HepG2 (cell line): ENCODE measurements around the gene ITGAX. TPM values are rescaled to one million over a fixed set of nuclear protein-coding genes. Genes with fewer than 3 reads are reported as not detected.

ENCODE experiments used
- ATAC-seq: fragments of 200-7000 bp; cut with Tn5 transposase; 3 replicates; pipeline ENCODE4 v1.9.1; 2020; ENCODE audit warnings: mild to moderate bottlenecking, moderate library complexity
- BruUV-seq: library from RNA; stranded (reverse); fragments of 400-500 nt; replicated peaks from 2 replicates; lab custom pipeline; 2021; lab: Mats Ljungman, UMichigan
- CTCF ChIA-PET: fragments of 300-600 bp; formaldehyde crosslinking; extraction: SDS; loops from one replicate; lab custom pipeline; 2021; ENCODE audit warnings: low total read pairs, inconsistent platforms, low intra/inter-chr PET ratio; lab: Yijun Ruan, JAX
- POLR2A ChIA-PET: fragments of 350-600 bp; sonication (Branson Sonifier 250); formaldehyde crosslinking; loops from one replicate; lab custom pipeline; 2020; ENCODE audit warnings: antibody characterized with exemption, inconsistent platforms; lab: Yijun Ruan, JAX
- DNase-seq: peaks from one replicate; pipeline ENCODE4 v3.0.0-alpha.2; 2015; ENCODE audit warnings: low spot score
- FAIRE-seq: peaks from 3 replicates; lab custom pipeline; 2011; peaks lifted over from hg19 to GRCh38; lab: Jason Lieb, UNC
- H2AFZ ChIP-seq: one replicate; pipeline ENCODE4 v1.6.1; 2011; ENCODE audit warnings: low read length, inconsistent platforms
- H3K27ac ChIP-seq: fragments of 300-600 bp; 3 replicates; pipeline ENCODE4 v1.8.0; 2011; ENCODE audit warnings: mixed run types, mild to moderate bottlenecking, mixed read lengths, low read length, inconsistent platforms; ENCODE audit not compliant: insufficient read depth; ENCODE audit errors: extremely low read length
- H3K27me3 ChIP-seq, 2 experiments: fragments of 200-600 bp in 1 of 2; 2 replicates in 1 of 2; 3 replicates in 1 of 2; pipeline versions ENCODE4 v1.6.0 to v1.8.0; 2011; ENCODE audit warnings: low read length in 2 of 2, mild to moderate bottlenecking in 2 of 2, moderate library complexity in 2 of 2, inconsistent platforms in 1 of 2; ENCODE audit not compliant: insufficient read depth in 2 of 2, control insufficient read depth in 1 of 2
- H3K36me3 ChIP-seq, 2 experiments: fragments of 200-600 bp in 1 of 2; replicated peaks in 1 of 2; 2 replicates in 1 of 2; 3 replicates in 1 of 2; pipeline versions ENCODE4 v1.5.1 to v1.8.0; 2011; ENCODE audit warnings: low read length in 2 of 2, inconsistent platforms in 1 of 2; ENCODE audit not compliant: insufficient read depth in 2 of 2, control insufficient read depth in 1 of 2
- H3K4me1 ChIP-seq: 2 replicates; pipeline ENCODE4 v1.5.1; 2012; ENCODE audit warnings: low read length, inconsistent platforms; ENCODE audit not compliant: insufficient read depth
- H3K4me2 ChIP-seq: 2 replicates; pipeline ENCODE4 v1.6.0; 2011; ENCODE audit warnings: low read depth, low read length, inconsistent platforms
- H3K4me3 ChIP-seq, 3 experiments: fragments of 200-600 bp in 1 of 3; sonication (generic), shearing (Covaris generic) in 1 of 3; replicated peaks in 1 of 3; 2 replicates each; pipeline ENCODE4 v1.5.1; 2011 to 2016; ENCODE audit warnings: low read length in 3 of 3, inconsistent platforms in 2 of 3, low read depth in 2 of 3, mild to moderate bottlenecking in 2 of 3, control low read depth in 1 of 3, mixed read lengths in 1 of 3; ENCODE audit not compliant: insufficient read depth in 1 of 3
- H3K79me2 ChIP-seq: one replicate; pipeline ENCODE4 v1.6.1; 2011; ENCODE audit warnings: low read length, inconsistent platforms; ENCODE audit not compliant: insufficient read depth
- H3K9ac ChIP-seq: 2 replicates; pipeline ENCODE4 v1.6.0; 2011; ENCODE audit warnings: mild to moderate bottlenecking, low read depth, low read length, inconsistent platforms; ENCODE audit not compliant: insufficient read depth
- H3K9me3 ChIP-seq: 2 replicates; pipeline ENCODE4 v1.5.1; 2012; ENCODE audit warnings: mild to moderate bottlenecking, low read length
- H4K20me1 ChIP-seq: 2 replicates; pipeline ENCODE4 v1.6.0; 2011; ENCODE audit warnings: inconsistent platforms, mild to moderate bottlenecking, low read length, moderate library complexity; ENCODE audit not compliant: insufficient read depth
- TOPORS ChIP-seq: sonication (generic); formaldehyde crosslinking; IDR thresholded peaks from 2 replicates; pipeline ENCODE4 v1.8.0; 2023; ENCODE audit warnings: mild to moderate bottlenecking, missing genetic modification reagents
- WGBS: methylation state at CpG from one replicate; pipeline ENCODE4 v1.1.6; 2017; ENCODE audit warnings: low lambda C conversion rate; 5-methylcytosine and 5-hydroxymethylcytosine counted together
- in situ Hi-C: cut with HindIII; loops from 2 replicates; pipeline ENCODE4 v1.10.0; 2017; ENCODE audit warnings: low pct_unique_long_range_greater_than_20kb; ENCODE audit not compliant: extremely low pct_ligation_motif_present
- intact Hi-C: fragments of 100-400 bp; cut with micrococcal nuclease; formaldehyde crosslinking; loops from one replicate; pipeline ENCODE4 v1.10.0; 2022; ENCODE audit not compliant: unreplicated experiment
- polyA plus RNA-seq, 8 experiments: library from polyadenylated mRNA; depleted of rRNA in 3 of 8; stranded (reverse) in 7 of 8; unstranded in 1 of 8; fragments of >200 nt; fragmentation: Illumina TruSeq in 4 of 8; extraction: Trizol in 4 of 8; gene quantifications; 2 replicates each; pipeline versions ENCODE4 v1.2.1 to v1.2.3, GENCODE V29; 2011 to 2016; ENCODE audit warnings: low read depth in 4 of 8, missing spikeins in 1 of 8, mixed read lengths in 1 of 8; ENCODE audit not compliant: insufficient read depth in 1 of 8
- total RNA-seq, 5 experiments: library from RNA; depleted of rRNA; stranded (reverse); fragments of >200 nt; fragmentation: Illumina TruSeq; extraction: Trizol; gene quantifications; 2 replicates each; pipeline ENCODE4 v1.2.3, GENCODE V29; 2016; ENCODE audit warnings: low read depth in 1 of 5
- TF ChIP-seq, protein P1 (sequence below): sonication (generic); formaldehyde crosslinking; IDR thresholded peaks from 2 replicates; pipeline ENCODE4 v1.5.0; 2020; ENCODE audit warnings: mild to moderate bottlenecking, missing genetic modification reagents
- TF ChIP-seq, protein P2 (sequence below), 2 experiments: sonication (generic) in 1 of 2; formaldehyde crosslinking in 1 of 2; IDR thresholded peaks; 2 replicates each; pipeline versions ENCODE4 v1.4.0 to v1.6.1; 2018 to 2020; ENCODE audit warnings: missing genetic modification reagents in 2 of 2, borderline replicate concordance in 1 of 2, low read depth in 1 of 2, mild to moderate bottlenecking in 1 of 2, missing biosample characterization in 1 of 2

Gene ITGAX
- total and polyA plus RNA-seq, 2 of the 13 experiments (the other 11 are each of a cell fraction or from before 2014, with no cell fraction given) = 0.32 TPM; not detected in 1

- DNase-seq (no peak), ATAC-seq (no peak)
- BruUV-seq = no TSS peak
Measured at GRCh38 chr16:31360251-31360650, 5.3 kb downstream of the ITGAX start.

More at GRCh38 chr16:31360251-31360650, 5.3 kb downstream of the ITGAX start:
- no peak overlapping the region for H3K4me3 ChIP-seq
- no peaks in the 10 kb centered on the region for H3K79me2 ChIP-seq
- H3K4me2 ChIP-seq = no peak overlapping the region
- 65% methylated on average over 6 of the region's 7 CpGs for whole genome bisulfite sequencing
- H3K9me3 ChIP-seq = no peaks in the 10 kb centered on the region
- ChIA-PET CTCF (no interaction called here), POLR2A (no interaction called here)
- H3K27me3 ChIP-seq = peaks cover 4 to 43% of the 10 kb centered on the region in 2 experiments; a peak in 4 of 5 replicates
- TF ChIP-seq, protein P1, sequence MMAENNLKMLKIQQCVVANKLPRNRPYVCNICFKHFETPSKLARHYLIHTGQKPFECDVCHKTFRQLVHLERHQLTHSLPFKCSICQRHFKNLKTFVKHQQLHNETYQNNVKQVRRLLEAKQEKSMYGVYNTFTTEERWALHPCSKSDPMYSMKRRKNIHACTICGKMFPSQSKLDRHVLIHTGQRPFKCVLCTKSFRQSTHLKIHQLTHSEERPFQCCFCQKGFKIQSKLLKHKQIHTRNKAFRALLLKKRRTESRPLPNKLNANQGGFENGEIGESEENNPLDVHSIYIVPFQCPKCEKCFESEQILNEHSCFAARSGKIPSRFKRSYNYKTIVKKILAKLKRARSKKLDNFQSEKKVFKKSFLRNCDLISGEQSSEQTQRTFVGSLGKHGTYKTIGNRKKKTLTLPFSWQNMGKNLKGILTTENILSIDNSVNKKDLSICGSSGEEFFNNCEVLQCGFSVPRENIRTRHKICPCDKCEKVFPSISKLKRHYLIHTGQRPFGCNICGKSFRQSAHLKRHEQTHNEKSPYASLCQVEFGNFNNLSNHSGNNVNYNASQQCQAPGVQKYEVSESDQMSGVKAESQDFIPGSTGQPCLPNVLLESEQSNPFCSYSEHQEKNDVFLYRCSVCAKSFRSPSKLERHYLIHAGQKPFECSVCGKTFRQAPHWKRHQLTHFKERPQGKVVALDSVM (CRISPR knock-in tag) = peak; percentile 29; the same call in 1 of the 2 replicates
- TF ChIP-seq, protein P2, sequence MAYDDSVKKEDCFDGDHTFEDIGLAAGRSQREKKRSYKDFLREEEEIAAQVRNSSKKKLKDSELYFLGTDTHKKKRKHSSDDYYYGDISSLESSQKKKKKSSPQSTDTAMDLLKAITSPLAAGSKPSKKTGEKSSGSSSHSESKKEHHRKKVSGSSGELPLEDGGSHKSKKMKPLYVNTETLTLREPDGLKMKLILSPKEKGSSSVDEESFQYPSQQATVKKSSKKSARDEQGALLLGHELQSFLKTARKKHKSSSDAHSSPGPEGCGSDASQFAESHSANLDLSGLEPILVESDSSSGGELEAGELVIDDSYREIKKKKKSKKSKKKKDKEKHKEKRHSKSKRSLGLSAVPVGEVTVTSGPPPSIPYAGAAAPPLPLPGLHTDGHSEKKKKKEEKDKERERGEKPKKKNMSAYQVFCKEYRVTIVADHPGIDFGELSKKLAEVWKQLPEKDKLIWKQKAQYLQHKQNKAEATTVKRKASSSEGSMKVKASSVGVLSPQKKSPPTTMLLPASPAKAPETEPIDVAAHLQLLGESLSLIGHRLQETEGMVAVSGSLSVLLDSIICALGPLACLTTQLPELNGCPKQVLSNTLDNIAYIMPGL (CRISPR knock-in tag; IDR thresholded peaks at IDR 0.05; ENCODE audit: borderline replicate concordance in 1 of 2, low read depth in 1 of 2) = no peak
- no peak for TF ChIP-seq TOPORS (CRISPR knock-in tag)
- H3K9ac ChIP-seq = no peak overlapping the region
- no peaks in the 10 kb centered on the region for H3K4me1 ChIP-seq
- no peaks in the 10 kb centered on the region for H3K36me3 ChIP-seq
- intact Hi-C loops = no loop called here
- no peak for FAIRE-seq
- no peak overlapping the region for H3K27ac ChIP-seq
- no peaks in the 10 kb centered on the region; the same call in 1 of the 2 replicates for H4K20me1 ChIP-seq
- H2AFZ ChIP-seq = no peak overlapping the region
- in situ Hi-C loops = no loop called here
